GM18519 (cell line): Measurements from ENCODE around the gene PRKAR1A.
"Not testable (repeated sequence)": the region's sequence is repeated elsewhere in the genome, so short reads cannot be mapped to it uniquely, and the experiment has no call there.

ENCODE experiments used
- ATAC-seq: cut with Tn5 transposase; IDR thresholded peaks from one replicate; pipeline ENCODE4 v1.9.1; 2021; ENCODE audit warnings: mild to moderate bottlenecking, moderate library complexity; ENCODE audit not compliant: unreplicated experiment, low FRiP score

The PRKAR1A gene

GRCh38 chr17:68573338-68573737 lies 61.1 kb downstream of the PRKAR1A start:
- ATAC-seq: no peak

GRCh38 chr17:68576137-68576536 lies 63.9 kb downstream of the PRKAR1A start:
- no peak for ATAC-seq

GRCh38 chr17:68576811-68577496 lies 64.7 kb downstream of the PRKAR1A start:
- no peak for ATAC-seq

- no peak for ATAC-seq
Measured at GRCh38 chr17:68577497-68577821, 65.2 kb downstream of the PRKAR1A start.

- ATAC-seq: no peak
Measured at GRCh38 chr17:68578236-68578635, 66.0 kb downstream of the PRKAR1A start.

GRCh38 chr17:68579194-68579927 lies 67.1 kb downstream of the PRKAR1A start:
- no peak for ATAC-seq

- ATAC-seq: no peak
Measured at GRCh38 chr17:68580236-68580770, 68.1 kb downstream of the PRKAR1A start.

- ATAC-seq: no peak
Measured at GRCh38 chr17:68581863-68582645, 69.8 kb downstream of the PRKAR1A start.

- ATAC-seq: not testable (repeated sequence)
Measured at GRCh38 chr17:68582867-68583266, 70.6 kb downstream of the PRKAR1A start.

GRCh38 chr17:68584581-68585303 lies 72.5 kb downstream of the PRKAR1A start:
- ATAC-seq: no peak

GRCh38 chr17:68585643-68586042 lies 73.4 kb downstream of the PRKAR1A start:
- no peak for ATAC-seq

GRCh38 chr17:68587026-68587425 lies 74.8 kb downstream of the PRKAR1A start:
- no peak for ATAC-seq

- no peak for ATAC-seq
Measured at GRCh38 chr17:68587847-68588246, 75.6 kb downstream of the PRKAR1A start.

GRCh38 chr17:68588362-68588761 lies 76.1 kb downstream of the PRKAR1A start:
- ATAC-seq: no peak

- ATAC-seq: no peak
Measured at GRCh38 chr17:68589086-68589485, 76.9 kb downstream of the PRKAR1A start.

- ATAC-seq: no peak
Measured at GRCh38 chr17:68591583-68591982, 79.4 kb downstream of the PRKAR1A start.

- ATAC-seq: no peak
Measured at GRCh38 chr17:68592009-68592408, 79.8 kb downstream of the PRKAR1A start.

GRCh38 chr17:68592682-68593641 lies 80.7 kb downstream of the PRKAR1A start:
- ATAC-seq: no peak

- no peak for ATAC-seq
Measured at GRCh38 chr17:68594552-68594951, 82.3 kb downstream of the PRKAR1A start.
